CD14-positive monocyte (primary cell): ENCODE results near the gene DOCK4. TPM values are rescaled to one million over a fixed set of nuclear protein-coding genes. Genes with fewer than 3 reads are reported as not detected.

ENCODE experiments used
- DNase-seq, 3 donors: peaks; one replicate each; pipeline ENCODE4 v3.0.0-alpha.2; 2011 to 2022
- H2AFZ ChIP-seq: 2 replicates; pipeline ENCODE4 v1.6.0; 2012; ENCODE audit warnings: mild to moderate bottlenecking, low read depth, low read length, inconsistent platforms; ENCODE audit not compliant: insufficient read depth, poor library complexity, severe bottlenecking
- H3K27ac ChIP-seq, 2 donors: 1 replicate in 1 of 2; 2 replicates in 1 of 2; pipeline ENCODE4 v1.5.1; 2012 to 2013; ENCODE audit warnings: low read length in 2 of 2, control low read depth in 1 of 2, inconsistent platforms in 1 of 2, low read depth in 1 of 2, mild to moderate bottlenecking in 1 of 2
- H3K27me3 ChIP-seq, 2 donors: one replicate each; pipeline versions ENCODE4 v1.6.0 to v1.6.1; 2011 to 2013; ENCODE audit warnings: low read length in 2 of 2; ENCODE audit not compliant: control insufficient read depth in 2 of 2, insufficient read depth in 2 of 2
- H3K36me3 ChIP-seq, 2 donors: replicated peaks in 1 of 2; 1 replicate in 1 of 2; 2 replicates in 1 of 2; pipeline versions ENCODE4 v1.5.1 to v1.6.1; 2012 to 2013; ENCODE audit warnings: low read length in 2 of 2, control low read depth in 1 of 2, inconsistent platforms in 1 of 2, mild to moderate bottlenecking in 1 of 2; ENCODE audit not compliant: insufficient read depth in 2 of 2, control insufficient read depth in 1 of 2
- H3K4me1 ChIP-seq, 2 donors: 1 replicate in 1 of 2; 2 replicates in 1 of 2; pipeline versions ENCODE4 v1.5.1 to v1.6.1; 2012 to 2013; ENCODE audit warnings: low read length in 2 of 2, control low read depth in 1 of 2, inconsistent platforms in 1 of 2, mild to moderate bottlenecking in 1 of 2, moderate library complexity in 1 of 2; ENCODE audit not compliant: insufficient read depth in 2 of 2, control insufficient read depth in 1 of 2
- H3K4me2 ChIP-seq: replicated peaks from 2 replicates; pipeline ENCODE3; 2012; ENCODE audit warnings: low read length, moderate library complexity, mild to moderate bottlenecking; ENCODE audit not compliant: poor library complexity, severe bottlenecking; ENCODE audit errors: extremely low read depth
- H3K4me3 ChIP-seq, 3 experiments: fragments of 200-600 bp in 1 of 3; sonication (generic) in 1 of 3; replicated peaks in 1 of 3; 1 replicate in 2 of 3; 2 replicates in 1 of 3; pipeline ENCODE4 v1.5.1; 2011 to 2013; ENCODE audit warnings: low read length in 3 of 3, mild to moderate bottlenecking in 3 of 3, control low read depth in 2 of 3, low read depth in 2 of 3, inconsistent platforms in 1 of 3, moderate library complexity in 1 of 3
- H3K79me2 ChIP-seq: 2 replicates; pipeline ENCODE4 v1.6.0; 2012; ENCODE audit warnings: mild to moderate bottlenecking, control low read depth, inconsistent platforms, low read length, moderate library complexity; ENCODE audit not compliant: insufficient read depth
- H3K9ac ChIP-seq: 2 replicates; pipeline ENCODE4 v1.6.0; 2017; ENCODE audit warnings: low read length, mild to moderate bottlenecking; ENCODE audit not compliant: insufficient read depth, poor library complexity, severe bottlenecking
- H3K9me3 ChIP-seq, 2 donors: replicated peaks in 1 of 2; 1 replicate in 1 of 2; 2 replicates in 1 of 2; pipeline versions ENCODE4 v1.5.1 to v1.6.1; 2012 to 2013; ENCODE audit warnings: low read length in 2 of 2, control low read depth in 1 of 2; ENCODE audit not compliant: control insufficient read depth in 1 of 2, insufficient read depth in 1 of 2
- H4K20me1 ChIP-seq: 2 replicates; pipeline ENCODE4 v1.6.0; 2012; ENCODE audit warnings: mild to moderate bottlenecking, low read length, control low read depth, moderate library complexity; ENCODE audit not compliant: insufficient read depth
- H3K27ac Mint-ChIP-seq, 7 donors: one replicate each; pipeline ENCODE4 v1.8.0; 2020; ENCODE audit warnings: mild to moderate bottlenecking in 7 of 7, mixed read lengths in 7 of 7, moderate library complexity in 6 of 7, inconsistent platforms in 2 of 7
- H3K27me3 Mint-ChIP-seq, 3 donors: one replicate each; pipeline ENCODE4 v1.8.0; 2021 to 2022; ENCODE audit warnings: low read depth in 3 of 3, mild to moderate bottlenecking in 3 of 3, mixed read lengths in 3 of 3, moderate library complexity in 3 of 3, inconsistent platforms in 1 of 3
- H3K36me3 Mint-ChIP-seq, 2 donors: one replicate each; pipeline ENCODE4 v1.8.0; 2020; ENCODE audit warnings: mixed read lengths in 2 of 2, inconsistent platforms in 1 of 2, mild to moderate bottlenecking in 1 of 2
- H3K4me1 Mint-ChIP-seq: one replicate; pipeline ENCODE4 v1.8.0; 2020; ENCODE audit warnings: mild to moderate bottlenecking, mixed read lengths
- H3K4me3 Mint-ChIP-seq, 2 donors: one replicate each; pipeline ENCODE4 v1.8.0; 2020; ENCODE audit warnings: mild to moderate bottlenecking in 2 of 2, mixed read lengths in 2 of 2, moderate library complexity in 1 of 2
- H3K9me3 Mint-ChIP-seq, 7 donors: one replicate each; pipeline ENCODE4 v1.8.0; 2020 to 2022; ENCODE audit warnings: mixed read lengths in 7 of 7, mild to moderate bottlenecking in 6 of 7, moderate library complexity in 6 of 7, inconsistent platforms in 2 of 7
- WGBS: methylation state at CpG from one replicate; pipeline ENCODE4 v1.1.5; 2013; ENCODE audit warnings: missing lambda C conversion rate; ENCODE audit not compliant: insufficient coverage; 5-methylcytosine and 5-hydroxymethylcytosine counted together
- intact Hi-C, 2 donors: fragments of 100-400 bp; cut with micrococcal nuclease; formaldehyde crosslinking; loops; one replicate each; pipeline versions ENCODE4 v1.15.0 to v1.15.1; 2023
- polyA plus RNA-seq, 3 donors: library from polyadenylated mRNA; depleted of rRNA in 1 of 3; unstranded in 2 of 3; stranded (reverse) in 1 of 3; fragments of 300-500 nt in 2 of 3; fragments of >200 nt in 1 of 3; fragmentation: Illumina TruSeq in 2 of 3; gene quantifications; 1 replicate in 2 of 3; 2 replicates in 1 of 3; pipeline ENCODE4 v1.2.3, GENCODE V29; 2012 to 2021
- TF ChIP-seq, protein P1 (sequence below): fragments of 200-600 bp; IDR thresholded peaks from one replicate; pipeline ENCODE4 v1.8.0; 2022; ENCODE audit warnings: antibody characterized with exemption, mild to moderate bottlenecking

Gene DOCK4
- polyA plus RNA-seq, 3 donors, result 1.3 to 5.0 (median 2.7) TPM

DNA sequence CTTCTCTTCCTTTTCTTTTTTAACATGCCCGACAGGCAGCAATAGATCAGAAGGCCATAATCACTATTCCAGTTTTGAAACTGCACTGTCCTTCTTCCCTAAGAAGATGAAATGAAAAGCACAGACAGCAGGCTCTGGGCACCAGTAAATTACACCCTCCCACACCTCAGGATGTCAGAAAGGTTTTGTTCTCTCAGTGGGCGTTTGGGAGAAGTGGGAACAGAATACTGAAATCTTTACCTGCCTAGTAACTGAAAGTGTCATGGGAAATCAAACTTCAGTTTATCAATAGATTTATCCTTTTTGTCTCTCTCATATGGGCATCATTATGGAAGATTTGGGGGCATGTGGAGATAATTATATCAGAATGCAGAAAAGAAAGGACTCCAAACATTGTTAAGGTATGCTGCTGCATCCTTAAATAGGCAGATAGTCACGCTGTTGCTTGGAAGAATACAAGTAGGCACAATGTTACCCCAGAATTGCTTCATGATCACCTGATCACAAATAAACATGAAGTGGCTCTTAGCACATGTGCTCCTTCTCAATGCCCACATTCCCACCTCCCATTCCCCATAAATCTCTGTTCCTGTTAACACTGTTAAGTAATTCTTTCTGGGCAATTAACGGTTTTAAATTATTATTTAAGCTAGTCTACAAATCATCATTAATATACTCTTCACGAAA, 113.3 kb downstream of the DOCK4 start:
- Histone ChIP-seq H3K79me2 (no peaks in the 10 kb centered on the region), H3K9me3 (no peaks in the 10 kb centered on the region), H2AFZ (no peak overlapping the region), H3K27me3 (no peaks in the 10 kb centered on the region), H3K4me3 (no peak overlapping the region), H3K4me2 (no peak overlapping the region), H3K9ac (no peak overlapping the region), H3K27ac (no peak overlapping the region), H3K4me1 (peaks cover 10 to 11% of the 10 kb centered on the region in 2 donors), H4K20me1 (no peaks in the 10 kb centered on the region), H3K36me3 (no peaks in the 10 kb centered on the region)
- 86% methylated on average over 1 of the region's 5 CpGs for WGBS
- Mint-ChIP-seq H3K36me3 (no peaks in the 10 kb centered on the region), H3K27me3 (peaks cover 0 to 2% (median under 1%) of the 10 kb centered on the region in 3 donors), H3K9me3 (peaks cover 0 to 3% (median 0%) of the 10 kb centered on the region in 7 donors), H3K4me3 (no peak overlapping the region), H3K27ac (no peak overlapping the region), H3K4me1 (peaks cover 7% of the 10 kb centered on the region)
- TF ChIP-seq, protein P1, sequence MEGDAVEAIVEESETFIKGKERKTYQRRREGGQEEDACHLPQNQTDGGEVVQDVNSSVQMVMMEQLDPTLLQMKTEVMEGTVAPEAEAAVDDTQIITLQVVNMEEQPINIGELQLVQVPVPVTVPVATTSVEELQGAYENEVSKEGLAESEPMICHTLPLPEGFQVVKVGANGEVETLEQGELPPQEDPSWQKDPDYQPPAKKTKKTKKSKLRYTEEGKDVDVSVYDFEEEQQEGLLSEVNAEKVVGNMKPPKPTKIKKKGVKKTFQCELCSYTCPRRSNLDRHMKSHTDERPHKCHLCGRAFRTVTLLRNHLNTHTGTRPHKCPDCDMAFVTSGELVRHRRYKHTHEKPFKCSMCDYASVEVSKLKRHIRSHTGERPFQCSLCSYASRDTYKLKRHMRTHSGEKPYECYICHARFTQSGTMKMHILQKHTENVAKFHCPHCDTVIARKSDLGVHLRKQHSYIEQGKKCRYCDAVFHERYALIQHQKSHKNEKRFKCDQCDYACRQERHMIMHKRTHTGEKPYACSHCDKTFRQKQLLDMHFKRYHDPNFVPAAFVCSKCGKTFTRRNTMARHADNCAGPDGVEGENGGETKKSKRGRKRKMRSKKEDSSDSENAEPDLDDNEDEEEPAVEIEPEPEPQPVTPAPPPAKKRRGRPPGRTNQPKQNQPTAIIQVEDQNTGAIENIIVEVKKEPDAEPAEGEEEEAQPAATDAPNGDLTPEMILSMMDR, result no peak
- intact Hi-C loops, result no loop called here
- no peak for DNase-seq

DNA sequence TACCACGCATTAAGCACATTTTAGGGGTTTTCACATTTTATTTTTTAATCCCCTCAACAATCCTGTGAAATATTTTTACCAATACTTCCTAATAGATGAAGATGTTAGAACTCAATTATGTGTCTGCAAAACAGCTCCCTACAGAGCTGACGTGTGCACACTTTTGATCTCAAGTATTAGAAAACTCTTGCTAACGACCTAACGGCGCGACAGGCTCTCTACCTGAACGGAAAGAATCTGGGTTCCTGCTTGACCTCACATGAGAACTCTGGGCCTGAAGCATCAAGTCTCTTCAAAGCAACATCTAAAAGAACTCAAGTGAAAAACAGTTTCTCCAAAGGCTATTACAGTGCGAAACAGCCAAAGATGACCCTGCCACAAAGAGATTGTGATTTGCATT, 113.9 kb downstream of the DOCK4 start:
- no peaks in the 10 kb centered on the region for H3K79me2 ChIP-seq
- H3K27me3 Mint-ChIP-seq, result peaks cover 0 to 3% (median 2%) of the 10 kb centered on the region in 3 donors
- H3K4me2 ChIP-seq, result no peak overlapping the region
- H3K9me3 Mint-ChIP-seq, result peaks cover 0 to 3% (median 0%) of the 10 kb centered on the region in 7 donors
- no peak overlapping the region for H3K27ac Mint-ChIP-seq
- no peaks in the 10 kb centered on the region for H3K36me3 ChIP-seq
- H3K4me1 Mint-ChIP-seq, result peaks cover 7% of the 10 kb centered on the region
- DNase-seq, result no peak
- no peak overlapping the region for H3K9ac ChIP-seq
- no peaks in the 10 kb centered on the region for H3K36me3 Mint-ChIP-seq
- no peaks in the 10 kb centered on the region for H3K9me3 ChIP-seq
- TF ChIP-seq, protein P1, result no peak
- H3K27me3 ChIP-seq, result no peaks in the 10 kb centered on the region
- 90% methylated on average over 6 of the region's 8 CpGs for WGBS
- intact Hi-C loops, result no loop called here
- H4K20me1 ChIP-seq, result no peaks in the 10 kb centered on the region
- H3K4me1 ChIP-seq, result peaks cover 10 to 11% of the 10 kb centered on the region in 2 donors
- H3K4me3 Mint-ChIP-seq, result no peak overlapping the region
- H2AFZ ChIP-seq, result no peak overlapping the region
- no peak overlapping the region for H3K27ac ChIP-seq
- H3K4me3 ChIP-seq, result no peak overlapping the region
